KBM-7 (cell line): ENCODE measurements around the gene TMEM232.
"Not testable (repeated sequence)": the region's sequence is repeated elsewhere in the genome, so short reads cannot be mapped to it uniquely, and the experiment has no call there.

Experiments used
- DNase-seq: peaks from one replicate; pipeline ENCODE4 v3.0.0-alpha.2; 2015
- in situ Hi-C: fragments of 300-500 bp; cut with MboI; formaldehyde crosslinking; loops from 2 replicates; pipeline ENCODE4 v1.14.3; 2020; ENCODE audit warnings: low sequenced_read_pairs, low pct_unique_long_range_greater_than_20kb, mixed read lengths

The TMEM232 gene

DNA sequence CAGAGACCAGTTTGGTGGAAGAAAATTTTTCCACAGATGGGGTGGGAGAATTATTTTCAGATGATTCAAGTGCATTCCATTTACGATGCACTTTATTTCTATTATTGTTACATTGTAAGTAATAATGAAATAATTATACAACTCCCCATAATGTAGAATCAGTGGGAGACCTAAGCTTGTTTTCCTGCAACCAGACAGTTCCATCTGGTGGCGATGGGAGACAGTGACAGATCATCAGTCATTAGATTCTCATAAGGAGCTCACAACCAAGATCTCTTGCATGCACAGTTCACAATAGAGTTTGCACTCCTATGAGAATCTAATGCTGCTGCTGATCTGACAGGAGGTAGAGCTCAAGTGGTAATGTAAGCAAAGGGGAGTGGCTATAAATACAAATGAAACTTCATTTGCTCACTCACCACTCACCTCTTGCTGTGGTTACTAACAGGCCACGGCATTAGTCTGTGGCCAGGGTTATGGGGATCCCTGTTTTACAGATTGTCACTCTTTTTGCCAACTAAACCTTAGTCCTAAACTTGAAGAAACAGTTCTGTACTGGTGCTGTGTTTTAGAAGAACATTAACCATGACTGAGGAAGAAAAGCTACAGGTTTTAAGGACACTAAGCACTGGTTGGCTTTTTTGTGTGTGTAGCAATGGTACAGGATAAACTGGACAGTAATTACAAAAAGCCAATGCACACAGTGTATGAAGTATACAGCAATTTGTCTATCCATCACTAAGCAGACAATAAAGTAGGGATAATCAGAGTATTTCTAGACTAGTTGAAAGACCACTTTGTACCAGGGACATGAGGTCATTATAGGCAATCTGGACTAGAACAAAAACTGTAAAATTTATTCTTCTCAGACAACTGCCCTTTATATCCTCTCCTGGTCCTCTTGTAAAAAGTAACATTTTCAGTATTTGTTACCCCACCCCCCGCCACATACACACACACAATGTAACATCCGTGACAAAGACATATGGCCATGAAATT is 9.9 kb downstream of the TMEM232 start:
- DNase-seq, result no peak
- in situ Hi-C loops, result no loop called here

DNA sequence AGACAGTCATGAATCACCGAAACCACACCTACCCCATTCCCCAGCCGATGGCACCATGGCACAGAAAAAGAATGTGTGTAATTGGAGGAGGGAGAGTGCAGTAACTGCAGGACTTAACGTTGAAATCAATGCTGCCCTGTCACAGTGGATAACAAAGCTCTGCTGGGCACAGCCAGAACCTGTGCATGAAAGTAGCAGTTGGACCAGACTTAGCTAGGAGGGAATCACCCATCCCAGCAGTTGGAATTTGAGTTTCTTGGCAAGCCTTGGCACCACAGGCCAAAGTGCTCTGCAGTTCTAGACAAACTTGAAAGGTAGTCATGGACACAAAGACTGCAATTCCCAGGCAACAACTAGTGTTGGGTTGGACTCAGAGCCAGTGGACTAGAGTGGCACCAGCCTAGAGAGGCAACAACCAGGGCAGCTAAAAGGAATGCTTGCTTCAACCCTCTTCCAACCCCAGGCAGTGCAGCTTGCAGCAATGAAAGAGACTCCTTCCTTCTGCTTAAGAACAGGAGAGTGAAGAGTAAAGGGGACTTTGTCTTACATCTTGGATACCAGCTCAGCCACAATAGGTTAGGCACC is 19.1 kb downstream of the TMEM232 start:
- in situ Hi-C loops, result no loop called here
- no peak for DNase-seq

DNA sequence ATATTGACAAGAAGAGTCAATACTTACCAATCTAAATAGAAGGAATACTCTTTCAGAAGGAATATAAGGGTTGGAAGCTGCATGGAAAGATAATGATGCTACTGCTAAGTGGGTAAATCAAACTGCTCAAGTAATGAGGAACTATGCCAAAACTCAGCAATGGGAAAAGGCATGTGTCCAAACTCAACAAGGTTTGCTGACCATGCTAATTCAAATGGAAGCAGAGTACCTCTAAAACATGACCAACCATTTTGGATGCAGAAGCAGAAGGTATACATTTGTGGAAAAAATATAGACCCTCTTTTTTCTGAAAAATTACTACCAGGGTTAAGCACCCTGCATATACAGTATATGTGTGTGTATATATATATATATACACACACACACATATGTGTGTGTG is 21.1 kb downstream of the TMEM232 start:
- no peak for DNase-seq
- in situ Hi-C loops, result no loop called here

DNA sequence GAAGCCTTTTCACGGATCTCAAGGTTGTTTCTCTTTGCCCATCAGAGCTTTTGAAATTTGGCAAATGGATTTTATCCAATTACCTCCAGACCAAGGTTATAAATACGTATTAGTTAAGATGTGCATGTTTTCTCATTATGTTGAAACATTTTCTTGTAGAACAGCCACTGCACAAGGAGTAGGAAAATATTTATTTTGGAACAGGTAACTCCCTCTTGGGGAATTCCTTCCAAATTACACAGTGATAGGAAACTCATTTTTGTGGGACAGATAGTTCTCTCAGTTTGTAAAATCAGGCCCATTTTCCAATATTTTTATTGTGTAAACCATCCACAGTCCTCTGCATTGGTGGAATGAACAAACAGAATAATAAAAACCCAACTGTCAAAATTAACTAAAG is 23.0 kb downstream of the TMEM232 start:
- no peak for DNase-seq
- in situ Hi-C loops, result no loop called here

DNA sequence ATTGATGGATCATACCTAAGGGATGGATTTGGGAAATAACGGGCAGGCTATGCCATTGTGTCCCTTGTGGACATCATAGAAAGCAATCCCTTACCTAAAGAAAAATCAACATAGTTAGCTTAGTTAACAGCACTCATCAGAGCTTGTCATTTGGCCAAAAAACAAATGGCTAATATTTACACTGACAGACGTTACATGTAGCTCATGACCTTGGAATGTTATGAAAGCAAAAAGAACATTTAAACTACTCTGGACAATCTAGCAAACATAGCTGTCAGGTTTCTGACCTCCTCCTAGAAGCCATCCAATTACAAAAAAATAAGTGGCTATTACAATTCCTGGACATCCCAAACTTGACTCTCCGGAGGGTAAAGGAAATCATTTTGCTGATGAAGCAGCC is 23.8 kb downstream of the TMEM232 start:
- DNase-seq, result no peak
- in situ Hi-C loops, result no loop called here

DNA sequence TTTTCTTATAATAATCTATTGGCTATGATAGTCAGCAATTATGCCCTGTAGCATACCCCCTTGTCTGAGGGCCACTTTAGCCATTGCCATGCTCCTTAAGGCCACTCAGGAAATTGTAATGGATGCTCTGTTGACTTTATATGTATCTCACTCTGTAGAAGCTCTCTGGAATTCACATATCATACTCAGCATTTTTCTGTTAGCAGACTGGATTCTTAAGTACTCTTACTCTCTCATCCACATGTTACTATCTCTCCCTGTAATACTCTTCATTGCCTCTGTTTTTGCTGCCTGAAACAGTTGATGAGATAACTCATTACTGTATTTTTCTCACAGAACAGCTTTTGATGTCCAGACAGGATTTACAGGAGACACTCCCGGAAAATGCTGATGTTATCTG is 24.2 kb downstream of the TMEM232 start:
- DNase-seq, result no peak
- in situ Hi-C loops, result no loop called here

DNA sequence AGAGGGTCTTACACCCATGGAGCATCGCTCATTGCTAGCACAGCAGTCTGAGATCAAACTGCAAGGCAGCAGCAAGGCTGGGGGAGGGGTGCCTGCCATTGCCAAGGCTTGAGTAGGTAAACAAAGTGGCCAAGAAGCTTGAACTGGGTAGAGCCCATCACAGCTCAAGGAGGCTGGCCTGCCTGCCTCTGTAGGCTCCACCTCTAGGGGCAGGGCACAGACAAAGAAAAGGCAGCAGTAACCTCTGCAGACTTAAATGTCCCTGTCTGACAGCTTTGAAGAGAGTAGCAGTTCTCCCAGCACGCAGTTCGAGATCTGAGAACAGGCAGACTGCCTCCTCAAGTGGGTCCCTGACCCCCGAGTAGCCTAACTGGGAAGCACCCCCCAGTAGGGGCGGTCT is 33.8 kb downstream of the TMEM232 start:
- DNase-seq, in situ Hi-C loops: not testable (repeated sequence)

DNA sequence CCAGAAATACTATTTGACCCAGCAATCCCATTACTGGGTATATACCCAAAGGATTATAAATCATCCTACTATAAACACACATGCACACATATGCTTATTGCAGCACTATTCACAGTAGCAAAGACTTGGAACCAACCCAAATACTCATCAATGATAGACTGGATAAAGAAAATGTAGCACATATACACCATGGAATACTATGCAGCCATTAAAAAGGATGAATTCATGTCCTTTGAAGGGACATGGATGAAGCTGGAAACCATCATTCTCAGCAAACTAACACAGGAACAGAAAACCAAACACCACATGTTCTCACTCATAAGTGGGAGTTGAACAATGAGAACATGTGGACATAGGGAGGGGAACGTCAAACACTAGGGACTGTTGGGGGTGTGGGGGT is 35.9 kb downstream of the TMEM232 start:
- DNase-seq, in situ Hi-C loops: not testable (repeated sequence)

DNA sequence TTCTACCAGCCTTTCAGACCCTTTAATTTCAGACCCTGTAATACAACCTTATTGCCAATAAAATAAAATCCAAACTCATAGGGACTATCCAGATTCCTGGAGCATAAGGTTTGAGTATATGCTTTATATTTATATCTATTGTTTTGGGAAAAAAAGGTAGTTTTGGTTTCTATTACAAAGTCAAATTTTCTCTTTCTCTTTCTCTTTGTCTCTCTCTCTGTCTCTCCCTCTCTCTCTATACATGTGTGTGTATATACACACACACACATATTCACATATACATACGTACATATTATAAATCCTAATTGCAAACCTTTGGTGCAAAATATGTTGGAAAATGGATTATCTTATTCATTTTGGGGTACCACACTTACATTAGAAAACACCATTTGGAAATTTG is 39.0 kb downstream of the TMEM232 start:
- in situ Hi-C loops, result no loop called here
- no peak for DNase-seq

DNA sequence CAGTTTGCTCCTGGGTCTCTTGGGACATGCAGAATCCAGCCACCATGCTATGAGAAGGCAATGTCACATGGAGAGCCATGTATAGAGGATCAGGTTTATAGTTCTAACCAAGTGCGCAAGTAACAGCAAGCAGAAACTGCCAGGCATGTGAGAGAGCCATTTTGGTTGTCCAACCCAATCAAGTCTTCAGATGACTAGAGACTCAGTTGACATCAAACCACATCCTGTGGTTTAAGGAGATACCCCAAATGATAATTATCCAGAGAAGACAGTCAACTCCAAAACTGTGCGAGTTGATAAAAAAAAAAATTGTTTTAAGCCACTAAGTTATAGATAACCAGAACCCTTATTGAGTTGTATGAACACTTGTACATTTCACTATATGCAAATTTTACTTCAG is 40.2 kb downstream of the TMEM232 start:
- no peak for DNase-seq
- in situ Hi-C loops, result no loop called here

DNA sequence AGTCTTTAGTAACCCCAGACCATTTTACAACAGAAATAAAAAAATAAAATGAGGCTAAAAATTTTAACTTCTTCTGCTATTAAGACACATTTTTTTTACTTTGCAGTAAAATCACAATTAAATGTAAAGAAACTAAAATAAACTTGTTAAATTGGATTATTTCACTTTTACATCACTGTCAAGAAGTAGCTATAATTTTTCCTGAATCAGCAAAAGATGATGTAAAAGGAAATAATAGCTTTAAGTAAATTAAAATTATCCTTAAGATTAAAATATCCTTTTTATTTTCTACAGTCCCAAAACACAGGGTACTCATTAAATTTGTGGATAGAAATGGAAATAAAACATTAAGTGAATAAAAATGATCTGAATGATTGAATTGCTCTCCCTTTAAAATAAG is 44.5 kb downstream of the TMEM232 start:
- DNase-seq, result no peak
- in situ Hi-C loops, result no loop called here

DNA sequence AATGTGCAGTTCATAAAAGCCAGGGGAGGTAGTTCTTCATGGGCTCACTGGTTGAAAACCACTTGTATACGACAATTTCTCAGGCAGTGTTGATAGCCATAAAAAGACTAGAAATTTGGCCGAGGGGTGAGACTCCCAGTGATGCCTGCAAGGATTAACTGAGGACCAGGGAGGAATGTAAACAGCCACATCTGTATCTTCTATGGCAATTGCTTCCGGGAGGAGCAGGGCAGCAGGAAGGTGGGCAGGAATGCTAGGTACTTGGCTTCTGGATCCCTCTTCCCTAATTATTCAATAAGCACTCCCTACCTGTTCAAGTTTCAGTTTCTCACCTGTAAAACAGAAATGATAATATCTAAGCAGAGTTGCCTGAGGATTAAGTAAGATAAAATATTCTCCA is 45.4 kb downstream of the TMEM232 start:
- no peak for DNase-seq
- in situ Hi-C loops, result no loop called here

DNA sequence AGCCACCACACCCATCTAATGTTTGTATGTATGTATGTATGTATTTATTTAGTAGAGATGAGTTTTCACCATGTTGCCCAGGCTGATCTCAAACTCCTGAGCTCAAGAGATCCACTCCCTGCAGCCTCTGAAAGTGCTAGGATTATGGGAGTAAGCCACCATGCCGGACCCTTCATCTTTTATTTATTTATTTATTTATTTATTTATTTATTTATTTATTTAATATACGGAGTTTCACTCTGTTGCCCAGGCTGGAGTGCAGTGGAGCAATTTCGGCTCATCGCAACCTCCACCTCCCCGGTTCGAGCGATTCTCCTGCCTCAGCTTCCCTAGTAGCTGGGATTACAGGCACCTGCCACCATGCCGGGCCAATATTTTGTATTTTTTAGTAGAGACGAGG is 49.9 kb downstream of the TMEM232 start:
- in situ Hi-C loops, DNase-seq: not testable (repeated sequence)

DNA sequence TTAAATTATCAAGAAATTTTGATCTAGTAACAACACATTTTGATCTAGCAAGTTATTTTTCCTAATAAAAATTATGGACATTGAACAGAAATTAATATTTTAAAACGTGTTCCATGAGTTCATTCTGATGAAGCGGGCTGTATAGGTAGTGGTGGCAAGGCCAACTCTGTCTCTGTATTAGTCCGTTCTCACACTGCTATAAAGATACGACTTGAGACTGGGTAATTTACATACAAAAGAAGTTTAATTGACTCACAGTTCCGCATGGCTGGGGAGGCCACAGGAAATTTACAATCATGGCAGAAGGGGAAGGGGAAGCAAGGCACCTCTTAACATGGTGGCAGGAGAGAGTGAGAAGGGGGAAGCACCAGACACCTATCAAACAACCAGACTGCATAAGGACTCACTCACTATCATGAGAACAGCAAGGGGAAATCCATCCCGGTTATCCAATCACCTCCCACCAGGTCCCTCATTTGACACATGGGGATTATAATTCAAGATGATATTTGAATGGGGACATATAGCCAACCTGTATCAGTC is 61.2 kb downstream of the TMEM232 start:
- in situ Hi-C loops, result no loop called here
- DNase-seq, result peak; percentile 36

DNA sequence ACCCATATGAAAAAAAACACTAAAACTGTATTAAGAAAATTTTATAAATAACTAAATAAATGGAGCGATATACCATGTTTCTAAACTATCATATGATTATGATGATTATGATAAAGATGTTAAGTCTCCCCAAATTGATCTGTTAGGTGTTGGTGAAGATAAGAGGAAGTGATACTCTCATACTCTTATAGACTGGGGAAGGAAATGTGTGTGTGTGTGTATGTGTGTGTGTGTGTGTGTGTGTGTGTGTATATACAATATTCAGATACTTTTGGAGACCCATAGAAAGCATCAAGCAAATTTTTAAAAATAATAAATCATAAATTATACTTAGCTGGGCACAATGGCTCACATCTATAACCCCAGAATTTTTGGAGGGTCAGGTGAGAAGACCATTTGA is 62.9 kb downstream of the TMEM232 start:
- DNase-seq, result peak; percentile 15
- in situ Hi-C loops, result no loop called here

DNA sequence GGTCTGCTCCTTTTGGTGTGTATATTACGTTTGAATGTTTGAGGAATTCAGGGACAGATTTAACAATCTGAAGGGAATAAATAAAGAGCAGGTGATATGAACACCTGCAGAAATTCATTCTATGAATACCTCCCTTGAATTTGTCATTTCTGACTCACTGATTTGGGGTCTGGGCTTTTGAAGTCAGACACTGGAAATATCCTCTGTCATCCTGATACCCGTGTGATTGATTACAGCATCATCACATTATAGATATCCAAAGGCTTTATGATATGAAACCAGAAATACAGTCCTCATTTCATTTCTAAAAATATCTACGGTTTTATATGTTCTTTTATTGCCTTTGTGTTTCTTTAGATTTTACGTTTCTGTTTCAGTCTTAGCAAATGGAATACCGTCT is 68.5 kb downstream of the TMEM232 start:
- in situ Hi-C loops, result no loop called here
- DNase-seq, result no peak

DNA sequence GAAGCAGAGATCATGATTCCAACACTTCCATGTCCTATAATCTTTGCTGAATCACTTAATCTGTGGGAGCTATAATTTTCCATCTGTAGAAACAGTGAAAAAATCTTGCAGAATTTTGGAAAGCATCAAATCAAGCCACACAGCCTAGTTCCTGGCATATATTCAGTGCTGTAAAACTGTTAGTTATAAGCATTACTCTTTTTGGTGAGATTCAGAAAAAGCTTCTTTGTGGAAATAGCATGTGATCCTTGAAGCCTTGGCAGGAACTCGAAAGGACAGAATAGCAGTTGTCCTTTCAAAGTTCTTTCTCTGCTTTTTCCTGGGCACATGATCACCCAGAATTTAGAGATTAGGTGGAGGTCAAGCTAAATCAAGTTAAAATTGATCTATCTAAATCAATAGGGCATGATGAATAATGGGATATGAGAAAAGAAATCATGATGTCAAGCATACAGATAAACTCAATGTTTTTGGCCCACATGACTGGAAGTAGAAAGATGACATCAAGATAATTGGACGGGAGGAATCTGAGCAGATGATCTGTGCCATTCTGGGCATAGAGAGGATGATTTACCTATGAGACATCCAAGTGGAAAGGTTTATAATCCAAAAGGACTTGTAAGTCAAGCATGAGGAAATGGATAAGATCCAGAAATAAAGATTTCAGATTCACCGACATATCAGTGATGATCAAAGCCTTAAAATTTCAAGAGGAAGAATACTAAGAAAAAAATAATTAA is 73.1 kb downstream of the TMEM232 start:
- in situ Hi-C loops, result no loop called here
- no peak for DNase-seq

DNA sequence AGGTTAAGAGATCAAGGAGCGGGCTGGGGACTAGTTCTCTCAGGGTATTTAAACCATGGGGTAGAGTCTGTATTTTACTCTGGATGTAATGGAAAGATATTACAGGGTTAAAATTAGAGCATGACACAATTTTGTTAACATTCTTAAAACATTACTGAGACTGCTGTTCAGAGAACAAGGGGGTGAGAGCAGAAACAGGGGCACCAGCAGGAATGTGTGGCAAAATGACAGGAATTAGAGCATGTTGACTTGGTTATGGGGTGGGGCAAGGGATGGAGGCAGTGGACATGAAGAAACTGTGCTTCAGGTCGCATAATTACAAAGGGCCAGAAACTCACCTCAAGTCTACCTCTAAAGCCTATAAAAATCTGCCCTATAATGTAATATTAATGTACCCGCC is 75.0 kb downstream of the TMEM232 start:
- DNase-seq, result no peak
- in situ Hi-C loops, result no loop called here

DNA sequence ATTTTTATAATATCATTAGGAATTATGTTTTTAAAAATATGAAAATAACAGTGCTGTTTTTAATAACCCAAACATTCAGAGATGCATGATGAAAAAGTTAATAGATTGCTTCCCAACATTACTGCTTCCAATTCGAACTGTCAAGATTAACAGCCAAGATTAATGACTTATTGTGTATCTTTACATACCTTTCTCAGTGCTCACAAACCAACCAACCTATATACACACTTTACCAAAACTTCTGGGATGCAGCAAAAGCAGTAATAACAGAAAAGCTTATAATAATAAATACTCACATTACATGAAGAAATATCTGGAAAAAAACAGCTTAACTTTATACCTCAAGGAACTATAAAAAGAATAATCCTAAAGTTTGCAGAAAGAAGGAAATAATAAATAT is 82.1 kb downstream of the TMEM232 start:
- in situ Hi-C loops, result no loop called here
- no peak for DNase-seq
